SK-N-SH treated with all-trans-retinoic acid at 6 μM for 48 hours (cell line): ENCODE data around the gene FTO.

Experiments used
- ATAC-seq: fragments of 200-7000 bp; cut with Tn5 transposase; 3 replicates; pipeline ENCODE4 v1.9.1; 2020; ENCODE audit warnings: mild to moderate bottlenecking, moderate library complexity
- ARNTL ChIP-seq: fragments of 450-650 bp; formaldehyde crosslinking; IDR thresholded peaks from 2 replicates; pipeline ENCODE4 v1.5.0; 2020; ENCODE audit warnings: low read depth, mild to moderate bottlenecking, moderate library complexity, borderline replicate concordance
- BACH2 ChIP-seq: fragments of 250-450 bp; sonication (Bioruptor Pico); IDR thresholded peaks from 2 replicates; pipeline ENCODE4 v1.9.0; 2021; ENCODE audit warnings: mild to moderate bottlenecking, borderline replicate concordance
- CREB5 ChIP-seq: fragments of 250-450 bp; sonication (Bioruptor Pico); IDR thresholded peaks from 2 replicates; pipeline ENCODE4 v1.5.1; 2020; ENCODE audit warnings: low read depth, mild to moderate bottlenecking, moderate library complexity
- CSDC2 ChIP-seq: fragments of 250-450 bp; sonication (Bioruptor Pico); IDR thresholded peaks from 2 replicates; pipeline ENCODE4 v1.5.0; 2020; ENCODE audit warnings: mild to moderate bottlenecking, moderate library complexity
- ESRRG ChIP-seq: fragments of 250-450 bp; sonication (Bioruptor Pico); IDR thresholded peaks from 2 replicates; pipeline ENCODE4 v1.6.1; 2021; ENCODE audit warnings: mild to moderate bottlenecking
- GLIS3 ChIP-seq: fragments of 250-450 bp; sonication (Bioruptor Pico); IDR thresholded peaks from 2 replicates; pipeline ENCODE4 v1.5.0; 2020; ENCODE audit warnings: mild to moderate bottlenecking, moderate library complexity
- ISL1 ChIP-seq: fragments of 250-450 bp; sonication (Bioruptor Pico); IDR thresholded peaks from 2 replicates; pipeline ENCODE4 v2.1.2; 2022; ENCODE audit warnings: mild to moderate bottlenecking, moderate library complexity
- OSR1 ChIP-seq: fragments of 250-450 bp; sonication (Bioruptor Pico); IDR thresholded peaks from 2 replicates; pipeline ENCODE4 v1.8.0; 2022; ENCODE audit warnings: moderate library complexity, mild to moderate bottlenecking, inconsistent platforms
- PPARA ChIP-seq: fragments of 250-450 bp; sonication (Bioruptor Pico); IDR thresholded peaks from 2 replicates; pipeline ENCODE4 v1.5.0; 2020; ENCODE audit warnings: mild to moderate bottlenecking, borderline replicate concordance
- RARB ChIP-seq: fragments of 250-450 bp; sonication (Bioruptor Pico); IDR thresholded peaks from 2 replicates; pipeline ENCODE4 v1.8.0; 2021; ENCODE audit warnings: mild to moderate bottlenecking, moderate library complexity
- SNAI2 ChIP-seq: fragments of 250-450 bp; sonication (Bioruptor Pico); IDR thresholded peaks from 2 replicates; pipeline ENCODE4 v1.5.0; 2020; ENCODE audit warnings: mild to moderate bottlenecking, moderate library complexity
- TCF4 ChIP-seq: fragments of 250-450 bp; sonication (Bioruptor Pico); IDR thresholded peaks from 2 replicates; pipeline ENCODE4 v1.8.0; 2021; ENCODE audit warnings: mild to moderate bottlenecking, moderate library complexity, borderline replicate concordance
- TOX ChIP-seq: fragments of 250-450 bp; sonication (Bioruptor Pico); IDR thresholded peaks from 2 replicates; pipeline ENCODE4 v1.8.0; 2021; ENCODE audit warnings: mild to moderate bottlenecking, moderate library complexity, borderline replicate concordance
- TSHZ2 ChIP-seq: fragments of 250-450 bp; sonication (Bioruptor Pico); IDR thresholded peaks from 2 replicates; pipeline ENCODE4 v1.5.0; 2020; ENCODE audit warnings: mild to moderate bottlenecking, moderate library complexity
- ZC3H10 ChIP-seq: fragments of 250-450 bp; sonication (Bioruptor Pico); IDR thresholded peaks from 2 replicates; pipeline ENCODE4 v1.5.1; 2021; ENCODE audit warnings: mild to moderate bottlenecking, moderate library complexity
- ZFP3 ChIP-seq: fragments of 250-450 bp; sonication (Bioruptor Pico); IDR thresholded peaks from 2 replicates; pipeline ENCODE4 v1.5.0; 2020; ENCODE audit warnings: mild to moderate bottlenecking, moderate library complexity
- ZFP30 ChIP-seq: fragments of 450-650 bp; formaldehyde crosslinking; IDR thresholded peaks from 2 replicates; pipeline ENCODE4 v1.5.0; 2022; ENCODE audit warnings: mild to moderate bottlenecking, moderate library complexity
- ZNF565 ChIP-seq: fragments of 450-650 bp; formaldehyde crosslinking; conservative IDR thresholded peaks from 2 replicates; pipeline ENCODE4 v1.5.0; 2020; ENCODE audit warnings: low read depth, mild to moderate bottlenecking, moderate library complexity
- ZNF8 ChIP-seq: fragments of 450-650 bp; formaldehyde crosslinking; IDR thresholded peaks from 2 replicates; pipeline ENCODE4 v1.5.0; 2020; ENCODE audit warnings: mild to moderate bottlenecking, moderate library complexity

Gene FTO

GRCh38 chr16:53717577-53717976 is 13.6 kb downstream of the FTO start:
- no peak for TF ChIP-seq CSDC2 (CRISPR knock-in tag)
- peak; percentile 36; the same call in 1 of the 2 replicates for TF ChIP-seq TCF4
- ATAC-seq = no peak

GRCh38 chr16:53721017-53721416 is 17.1 kb downstream of the FTO start:
- ATAC-seq = no peak
- no peak for TF ChIP-seq RARB (CRISPR knock-in tag)
- TF ChIP-seq ISL1 (CRISPR knock-in tag) = no peak
- TF ChIP-seq BACH2 (CRISPR knock-in tag) = no peak
- TF ChIP-seq TCF4 = no peak
- TF ChIP-seq ZNF565 = no peak
- no peak for TF ChIP-seq GLIS3 (CRISPR knock-in tag)
- TF ChIP-seq ZNF8 (CRISPR knock-in tag) = no peak
- no peak for TF ChIP-seq ARNTL
- TF ChIP-seq ZFP3 (CRISPR knock-in tag) = no peak
- no peak for TF ChIP-seq CSDC2 (CRISPR knock-in tag)
- TF ChIP-seq ESRRG (CRISPR knock-in tag) = no peak
- TF ChIP-seq SNAI2 (CRISPR knock-in tag) = no peak
- TF ChIP-seq TOX (CRISPR knock-in tag) = no peak
- no peak for TF ChIP-seq ZC3H10 (CRISPR knock-in tag)

- ATAC-seq = no peak
- TF ChIP-seq ZNF565 (no peak), TOX (CRISPR knock-in tag) (no peak), TSHZ2 (no peak), CREB5 (CRISPR knock-in tag) (no peak), ARNTL (no peak), OSR1 (CRISPR knock-in tag) (no peak)
Measured at GRCh38 chr16:53726625-53727024, 22.7 kb downstream of the FTO start.

GRCh38 chr16:53730693-53731092 is 26.7 kb downstream of the FTO start:
- no peak for ATAC-seq
- TF ChIP-seq ZNF565 = no peak
- no peak for TF ChIP-seq TOX (CRISPR knock-in tag)
- TF ChIP-seq ZFP30 (CRISPR knock-in tag) = no peak
- TF ChIP-seq, all 23 proteins: peak for 0

- ATAC-seq = no peak
- no peak for TF ChIP-seq TSHZ2
- no peak for TF ChIP-seq ZNF565
- TF ChIP-seq ZFP30 (CRISPR knock-in tag) = no peak
- TF ChIP-seq ARNTL = no peak
Measured at GRCh38 chr16:53732296-53732929, 28.5 kb downstream of the FTO start.

- ATAC-seq = peak; percentile 74
- TF ChIP-seq PPARA (CRISPR knock-in tag) (no peak), ZC3H10 (CRISPR knock-in tag) (no peak)
Measured at GRCh38 chr16:53734908-53735307, 31.0 kb downstream of the FTO start.
